Activated CD4-positive, alpha-beta T cell treated with anti-CD3 and anti-CD28 coated beads for 36 hours (primary cell): ENCODE results near the gene XYLB. TPM values are rescaled to one million over a fixed set of nuclear protein-coding genes. Genes with fewer than 3 reads are reported as not detected.

Source experiments
- ATAC-seq: fragments of 200-7000 bp; cut with Tn5 transposase; one replicate; pipeline ENCODE4 v1.10.0; 2021; ENCODE audit warnings: mild to moderate bottlenecking, moderate library complexity
- CTCF ChIA-PET: fragments of 350-600 bp; sonication (Branson Sonifier 250); formaldehyde crosslinking; loops from one replicate; lab custom pipeline; 2021; ENCODE audit warnings: antibody characterized with exemption; lab: Charles Lee
- POLR2A ChIA-PET: fragments of 350-600 bp; sonication (Branson Sonifier 250); formaldehyde crosslinking; loops from one replicate; lab custom pipeline; 2021; ENCODE audit warnings: antibody characterized with exemption, inconsistent platforms; lab: Charles Lee
- DNase-seq: peaks from one replicate; pipeline ENCODE4 v3.0.0-alpha.2; 2020
- H3K27ac Mint-ChIP-seq: one replicate; pipeline ENCODE4 v1.8.0; 2021; ENCODE audit warnings: mixed read lengths
- H3K27me3 Mint-ChIP-seq: one replicate; pipeline ENCODE4 v1.8.0; 2021; ENCODE audit warnings: mixed read lengths
- H3K36me3 Mint-ChIP-seq: one replicate; pipeline ENCODE4 v1.8.0; 2021; ENCODE audit warnings: low read depth, mixed read lengths
- H3K4me1 Mint-ChIP-seq: one replicate; pipeline ENCODE4 v1.8.0; 2021; ENCODE audit warnings: mixed read lengths
- H3K4me3 Mint-ChIP-seq: one replicate; pipeline ENCODE4 v1.8.0; 2021; ENCODE audit warnings: mild to moderate bottlenecking, moderate library complexity, mixed read lengths
- H3K9me3 Mint-ChIP-seq: one replicate; pipeline ENCODE4 v1.8.0; 2021; ENCODE audit warnings: low read depth, mixed read lengths
- intact Hi-C, 2 experiments: fragments of 100-400 bp; cut with DNase I in 1 of 2; cut with micrococcal nuclease in 1 of 2; formaldehyde crosslinking; loops; one replicate each; pipeline versions ENCODE4 v1.14.2 to v1.15.1; 2022 to 2024; cut with DNase I, micrococcal nuclease
- total RNA-seq, 2 experiments: library from RNA; stranded (reverse); gene quantifications; one replicate each; pipeline ENCODE4 v1.2.3, GENCODE V29; 2021

The XYLB gene
- total RNA-seq, 2 experiments from 2014 or later, result 5.0 to 5.3 TPM

- DNase-seq (no peak), ATAC-seq (no peak)
- Mint-ChIP-seq H3K27ac (no peak overlapping the region), H3K27me3 (no peaks in the 10 kb centered on the region), H3K4me1 (peaks cover 7% of the 10 kb centered on the region), H3K36me3 (peaks cover 20% of the 10 kb centered on the region), H3K4me3 (no peak overlapping the region), H3K9me3 (no peaks in the 10 kb centered on the region)
- ChIA-PET CTCF (interaction anchor here (0.6 to 0.8 kb wide), 2 partner anchors 11 to 64 kb away, joined by 3 read pairs; no protein-coding TSS in a partner anchor), POLR2A (no interaction called here)
- intact Hi-C loops, result no loop called here
These were observed 21.2 kb downstream of the XYLB start for GRCh38 chr3:38367779-38368178.

DNA sequence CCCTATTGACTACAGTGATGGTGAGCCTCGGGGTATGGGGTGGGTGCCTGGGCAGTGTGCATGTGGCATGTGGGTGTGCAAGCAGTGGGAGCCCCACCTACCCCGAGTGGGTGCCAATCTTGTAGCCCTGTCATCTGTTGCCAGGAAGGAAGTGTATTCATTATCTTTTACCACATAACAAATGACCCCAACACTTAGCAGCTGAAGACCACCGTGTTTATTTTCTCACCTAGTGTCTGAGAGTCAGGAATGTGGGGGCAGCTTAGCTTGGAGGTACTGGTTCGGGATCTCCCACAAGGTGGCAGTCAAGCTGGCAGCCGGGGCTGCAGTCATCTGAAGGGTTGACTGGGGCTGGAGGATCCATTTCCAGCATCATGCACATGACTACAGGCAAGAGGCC is 21.7 kb downstream of the XYLB start:
- no peak overlapping the region for H3K27ac Mint-ChIP-seq
- ATAC-seq (no peak), DNase-seq (peak; percentile 16)
- peaks cover 12% of the 10 kb centered on the region for H3K4me1 Mint-ChIP-seq
- intact Hi-C loops, result no loop called here
- no peaks in the 10 kb centered on the region for H3K9me3 Mint-ChIP-seq
- ChIA-PET CTCF (interaction anchor here (0.6 kb wide), 1 partner anchor 64 kb away, joined by 3 read pairs; no protein-coding TSS in a partner anchor), POLR2A (no interaction called here)
- H3K27me3 Mint-ChIP-seq, result no peaks in the 10 kb centered on the region
- H3K4me3 Mint-ChIP-seq, result no peak overlapping the region
- peaks cover 24% of the 10 kb centered on the region for H3K36me3 Mint-ChIP-seq

DNA sequence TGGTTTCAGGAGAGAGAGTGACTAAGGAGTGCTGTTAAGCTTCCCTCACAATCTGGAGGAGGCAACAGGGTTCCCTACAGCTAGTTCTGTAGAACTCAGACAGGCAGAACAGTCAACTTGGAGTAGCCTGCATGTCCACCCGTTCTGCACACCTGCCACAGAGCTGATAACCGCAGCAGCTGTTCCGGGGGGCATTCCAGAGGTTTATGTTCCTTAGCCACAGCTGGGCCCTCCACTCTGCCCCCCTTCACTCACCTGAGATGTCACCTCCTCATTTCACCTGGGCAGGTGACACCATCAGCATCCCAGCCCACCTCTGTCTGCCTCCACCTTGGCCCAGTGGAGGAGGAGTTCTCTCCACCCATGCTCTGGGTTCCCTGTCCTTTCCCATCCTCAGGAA is 22.6 kb downstream of the XYLB start:
- intact Hi-C loops, result no loop called here
- no peak overlapping the region for H3K27ac Mint-ChIP-seq
- no peak overlapping the region for H3K4me3 Mint-ChIP-seq
- no peaks in the 10 kb centered on the region for H3K9me3 Mint-ChIP-seq
- no peak for DNase-seq
- peaks cover 19% of the 10 kb centered on the region for H3K4me1 Mint-ChIP-seq
- CTCF ChIA-PET, result interaction anchor here (1.3 kb wide), 1 partner anchor 251 kb away, joined by 4 read pairs; no protein-coding TSS in a partner anchor
- no peaks in the 10 kb centered on the region for H3K27me3 Mint-ChIP-seq
- ATAC-seq, result no peak
- POLR2A ChIA-PET, result interaction anchor here (0.7 kb wide), 1 partner anchor 25 kb away, joined by 3 read pairs; no protein-coding TSS in a partner anchor
- H3K36me3 Mint-ChIP-seq, result peaks cover 28% of the 10 kb centered on the region

DNA sequence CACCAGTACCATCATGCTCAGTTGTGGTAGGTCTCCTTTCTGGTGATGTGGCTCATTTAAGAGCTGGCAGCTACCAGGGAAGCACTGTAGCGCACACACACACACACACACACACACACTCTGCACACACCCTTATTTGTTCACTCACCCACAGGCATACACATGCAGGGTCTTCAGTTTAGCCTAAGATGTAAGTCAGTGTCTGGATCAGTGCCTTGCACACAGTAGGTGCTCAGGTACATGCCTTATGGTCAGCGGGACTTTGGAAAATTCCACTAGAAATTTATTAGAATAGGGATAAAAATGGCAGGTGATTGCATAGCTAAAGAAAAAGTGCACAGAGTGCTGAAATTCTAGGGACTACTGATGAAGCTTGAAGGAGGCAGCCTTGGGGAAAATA is 23.6 kb downstream of the XYLB start:
- Mint-ChIP-seq H3K4me3 (no peak overlapping the region), H3K9me3 (no peaks in the 10 kb centered on the region), H3K27ac (no peak overlapping the region), H3K4me1 (peaks cover 23% of the 10 kb centered on the region), H3K27me3 (no peaks in the 10 kb centered on the region), H3K36me3 (peaks cover 26% of the 10 kb centered on the region)
- intact Hi-C loops, result no loop called here
- DNase-seq (no peak), ATAC-seq (no peak)
- ChIA-PET CTCF (interaction anchor here (0.6 to 1.3 kb wide), 2 partner anchors 23 to 252 kb away, joined by 3 to 4 read pairs; partner anchors contain the start of gene XYLB), POLR2A (no interaction called here)

DNA sequence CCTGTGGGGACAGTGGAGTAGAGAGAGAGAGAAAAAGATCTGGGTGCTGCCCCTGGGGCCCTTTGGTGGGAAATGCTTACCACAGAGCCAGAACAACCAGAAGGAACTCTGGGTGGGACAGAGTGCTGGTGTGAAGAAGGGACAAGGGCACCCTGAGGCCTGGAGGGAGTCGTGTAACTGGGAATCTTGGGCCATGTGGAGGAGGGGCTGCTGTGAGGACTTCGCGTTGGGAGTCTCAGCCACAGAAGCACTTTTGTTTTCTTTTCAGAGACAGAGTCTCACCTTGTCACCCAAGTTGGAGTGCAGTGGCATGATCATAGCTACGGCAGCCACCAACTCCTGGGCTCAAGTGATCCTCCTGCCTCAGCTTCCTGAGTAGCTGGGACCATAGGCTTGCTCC is 24.3 kb downstream of the XYLB start:
- Mint-ChIP-seq H3K9me3 (no peaks in the 10 kb centered on the region), H3K4me1 (peaks cover 23% of the 10 kb centered on the region), H3K27ac (no peak overlapping the region), H3K27me3 (no peaks in the 10 kb centered on the region), H3K4me3 (no peak overlapping the region), H3K36me3 (peaks cover 26% of the 10 kb centered on the region)
- CTCF ChIA-PET, result interaction anchor here (0.6 kb wide), 1 partner anchor 280 kb away, joined by 3 read pairs; no protein-coding TSS in a partner anchor
- intact Hi-C loops, result no loop called here
- DNase-seq (no peak), ATAC-seq (no peak)
- POLR2A ChIA-PET, result no interaction called here

GRCh38 chr3:38371541-38372213 is 25.1 kb downstream of the XYLB start:
- DNase-seq (no peak), ATAC-seq (no peak)
- Mint-ChIP-seq H3K27me3 (no peaks in the 10 kb centered on the region), H3K4me1 (peaks cover 23% of the 10 kb centered on the region), H3K9me3 (no peaks in the 10 kb centered on the region), H3K4me3 (no peak overlapping the region), H3K36me3 (peaks cover 27% of the 10 kb centered on the region), H3K27ac (no peak overlapping the region)
- CTCF ChIA-PET, result interaction anchor here (0.6 kb wide), 1 partner anchor 279 kb away, joined by 3 read pairs; no protein-coding TSS in a partner anchor
- POLR2A ChIA-PET, result no interaction called here
- intact Hi-C loops, result no loop called here

GRCh38 chr3:38372214-38372601 is 25.6 kb downstream of the XYLB start:
- Mint-ChIP-seq H3K27me3 (no peaks in the 10 kb centered on the region), H3K36me3 (peaks cover 31% of the 10 kb centered on the region), H3K4me1 (peaks cover 23% of the 10 kb centered on the region), H3K27ac (no peak overlapping the region), H3K4me3 (no peak overlapping the region), H3K9me3 (no peaks in the 10 kb centered on the region)
- ATAC-seq (no peak), DNase-seq (no peak)
- ChIA-PET POLR2A (no interaction called here), CTCF (no interaction called here)
- intact Hi-C loops, result no loop called here

GRCh38 chr3:38374221-38374620 is 27.6 kb downstream of the XYLB start:
- Mint-ChIP-seq H3K4me1 (peaks cover 23% of the 10 kb centered on the region), H3K27me3 (no peaks in the 10 kb centered on the region), H3K36me3 (peaks cover 42% of the 10 kb centered on the region), H3K4me3 (no peak overlapping the region), H3K9me3 (no peaks in the 10 kb centered on the region), H3K27ac (no peak overlapping the region)
- DNase-seq, result peak; percentile 58
- ChIA-PET POLR2A (interaction anchor here (0.6 kb wide), 1 partner anchor 335 kb away, joined by 3 read pairs; the partner anchor contains the start of gene DLEC1), CTCF (interaction anchor here (0.7 to 0.8 kb wide), 2 partner anchors 75 to 459 kb away, joined by 3 to 6 read pairs; no protein-coding TSS in a partner anchor)
- ATAC-seq, result peak; percentile 73
- intact Hi-C loops, result no loop called here

DNA sequence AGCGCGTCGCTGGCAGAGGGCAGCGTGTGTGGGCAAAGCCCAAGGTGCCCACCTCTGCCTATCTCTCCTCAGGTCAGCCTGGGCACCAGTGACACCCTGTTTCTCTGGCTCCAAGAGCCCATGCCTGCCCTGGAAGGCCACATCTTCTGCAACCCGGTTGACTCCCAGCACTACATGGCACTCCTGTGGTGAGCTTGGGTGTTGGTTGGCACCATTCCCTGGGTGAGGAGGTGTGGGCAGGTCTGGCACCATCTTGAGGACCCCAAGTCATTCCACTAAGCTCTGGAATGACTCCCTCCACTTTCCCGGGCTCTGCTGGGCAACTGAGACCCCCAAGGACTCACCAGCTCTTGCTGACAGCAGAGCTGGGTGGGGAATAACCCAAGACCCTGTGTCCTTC is 28.5 kb downstream of the XYLB start:
- Mint-ChIP-seq H3K27ac (no peak overlapping the region), H3K9me3 (no peaks in the 10 kb centered on the region), H3K4me1 (peaks cover 23% of the 10 kb centered on the region), H3K4me3 (no peak overlapping the region), H3K36me3 (peaks cover 38% of the 10 kb centered on the region), H3K27me3 (no peaks in the 10 kb centered on the region)
- CTCF ChIA-PET, result interaction anchor here (1.6 kb wide), 1 partner anchor 257 kb away, joined by 3 read pairs; no protein-coding TSS in a partner anchor
- POLR2A ChIA-PET, result interaction anchor here (0.5 kb wide), 1 partner anchor 17 kb away, joined by 3 read pairs; no protein-coding TSS in a partner anchor
- intact Hi-C loops, result no loop called here
- ATAC-seq, result no peak
- DNase-seq, result no peak

DNA sequence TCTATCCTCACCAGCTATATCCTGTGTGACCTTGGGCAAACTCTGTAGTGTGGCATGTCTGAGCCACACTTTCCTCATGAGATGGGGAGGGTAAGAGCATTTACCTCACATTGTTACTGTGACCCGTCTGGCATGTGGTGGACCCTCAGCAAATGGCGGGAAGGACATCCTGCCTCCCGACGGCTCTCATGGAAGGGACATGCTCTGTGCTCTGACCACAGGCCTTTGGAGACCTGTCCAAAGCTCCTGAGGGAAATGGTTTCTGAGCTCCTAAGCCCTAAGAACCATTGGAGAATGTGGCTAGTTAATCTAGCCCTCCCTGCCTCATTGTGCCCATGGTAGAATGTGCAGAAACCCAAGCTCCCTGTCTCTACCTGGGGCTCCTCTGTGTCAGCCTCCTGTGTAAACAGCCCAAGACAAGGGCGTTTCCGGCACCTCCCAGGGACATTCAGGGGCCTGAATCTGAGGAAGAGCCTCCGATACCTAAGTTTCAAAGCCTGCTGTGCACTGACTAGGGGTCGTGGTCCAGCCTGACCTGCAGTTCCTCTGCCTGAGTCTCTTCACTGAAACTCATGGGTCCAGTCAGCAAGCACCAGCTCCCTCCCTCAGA is 29.0 kb downstream of the XYLB start:
- no peak for DNase-seq
- CTCF ChIA-PET, result interaction anchor here (0.8 to 1.6 kb wide), 2 partner anchors 46 to 258 kb away, joined by 3 read pairs; no protein-coding TSS in a partner anchor
- ATAC-seq, result no peak
- no peak overlapping the region for H3K4me3 Mint-ChIP-seq
- no peak overlapping the region for H3K27ac Mint-ChIP-seq
- no peaks in the 10 kb centered on the region for H3K9me3 Mint-ChIP-seq
- peaks cover 23% of the 10 kb centered on the region for H3K4me1 Mint-ChIP-seq
- H3K27me3 Mint-ChIP-seq, result no peaks in the 10 kb centered on the region
- POLR2A ChIA-PET, result interaction anchor here (0.5 to 0.6 kb wide), 2 partner anchors 17 to 23 kb away, joined by 3 to 4 read pairs; no protein-coding TSS in a partner anchor
- peaks cover 37% of the 10 kb centered on the region for H3K36me3 Mint-ChIP-seq
- intact Hi-C loops, result no loop called here

DNA sequence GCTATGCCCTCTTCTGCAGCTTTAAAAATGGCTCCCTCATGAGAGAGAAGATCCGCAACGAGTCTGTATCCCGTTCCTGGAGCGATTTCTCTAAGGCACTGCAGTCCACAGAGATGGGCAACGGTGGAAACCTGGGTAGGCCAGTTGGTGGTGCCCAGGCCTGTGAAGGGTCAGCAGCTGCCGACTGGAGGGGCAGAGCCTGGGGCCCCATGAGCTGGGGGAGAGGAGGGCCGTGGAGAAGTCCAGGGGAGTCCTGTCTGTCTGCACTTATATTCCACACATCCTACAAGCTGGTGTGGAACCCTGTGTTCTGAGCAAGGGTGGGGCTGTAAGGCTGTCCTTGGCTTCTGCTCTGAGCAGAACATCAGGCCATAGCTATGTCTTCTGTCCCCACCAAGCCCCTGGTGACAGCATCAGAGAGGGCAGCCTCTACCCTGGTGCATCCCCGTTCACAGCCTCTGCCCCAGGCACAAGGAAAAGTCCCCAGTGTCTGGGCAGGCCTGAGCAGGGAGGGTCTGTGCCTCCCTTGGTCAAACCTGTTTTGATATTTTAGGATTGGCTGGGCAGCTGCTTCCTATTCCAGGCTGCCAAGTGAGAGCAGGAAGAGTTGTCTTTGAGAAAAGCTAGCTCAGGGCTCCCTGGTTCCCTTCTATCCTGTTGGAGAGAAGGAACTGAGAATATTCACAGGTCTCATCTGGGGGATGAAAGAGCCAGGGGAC is 29.7 kb downstream of the XYLB start:
- Mint-ChIP-seq H3K36me3 (peaks cover 42% of the 10 kb centered on the region), H3K4me1 (peaks cover 23% of the 10 kb centered on the region), H3K9me3 (peaks cover 2% of the 10 kb centered on the region), H3K27me3 (no peaks in the 10 kb centered on the region), H3K4me3 (no peak overlapping the region), H3K27ac (no peak overlapping the region)
- CTCF ChIA-PET, result interaction anchor here (0.8 to 1.6 kb wide), 2 partner anchors 45 to 259 kb away, joined by 3 read pairs; no protein-coding TSS in a partner anchor
- intact Hi-C loops, result no loop called here
- DNase-seq (no peak), ATAC-seq (no peak)
- POLR2A ChIA-PET, result interaction anchor here (0.6 kb wide), 1 partner anchor 23 kb away, joined by 4 read pairs; no protein-coding TSS in a partner anchor
